A673 (cell line): Measurements from ENCODE around the gene COL2A1. TPM values are rescaled to one million over a fixed set of nuclear protein-coding genes. Genes with fewer than 3 reads are reported as not detected.

Source experiments
- BruUV-seq: library from RNA; stranded (reverse); fragments of 400-500 nt; replicated peaks from 2 replicates; lab custom pipeline; 2021; lab: Mats Ljungman, UMichigan
- CTCF ChIA-PET: fragments of 300-600 bp; sonication (Branson Sonifier 250); formaldehyde crosslinking; loops from one replicate; lab custom pipeline; 2022; ENCODE audit warnings: antibody characterized with exemption; lab: Charles Lee
- POLR2A ChIA-PET: fragments of 300-600 bp; sonication (Branson Sonifier 250); formaldehyde crosslinking; loops from one replicate; lab custom pipeline; 2022; ENCODE audit warnings: antibody characterized with exemption; ENCODE audit not compliant: low non-redundant PET; lab: Charles Lee
- DNase-seq: peaks from one replicate; pipeline ENCODE4 v3.0.0-alpha.2; 2015; ENCODE audit warnings: low spot score
- H3K27ac ChIP-seq: fragments of 200-600 bp; sonication (generic); 2 replicates; pipeline ENCODE4 v1.5.1; 2016; ENCODE audit warnings: mixed run types, low read depth, mild to moderate bottlenecking, mixed read lengths, antibody characterized with exemption, low read length; ENCODE audit not compliant: poor library complexity, severe bottlenecking
- H3K27me3 ChIP-seq: fragments of 200-600 bp; sonication (generic); replicated peaks from 2 replicates; pipeline ENCODE4 v1.6.1; 2017; ENCODE audit warnings: mixed run types, low read depth, mild to moderate bottlenecking, mixed read lengths, antibody characterized with exemption, low read length; ENCODE audit not compliant: insufficient read depth, poor library complexity
- H3K36me3 ChIP-seq: fragments of 200-600 bp; sonication (generic); 2 replicates; pipeline ENCODE4 v1.6.1; 2016; ENCODE audit warnings: mixed run types, mild to moderate bottlenecking, mixed read lengths, antibody characterized with exemption, low read length; ENCODE audit not compliant: insufficient read depth, poor library complexity, severe bottlenecking
- H3K4me1 ChIP-seq: fragments of 200-600 bp; sonication (generic); 2 replicates; pipeline ENCODE4 v1.6.1; 2017; ENCODE audit warnings: mixed run types, mild to moderate bottlenecking, mixed read lengths, antibody characterized with exemption, low read length; ENCODE audit not compliant: insufficient read depth, poor library complexity, severe bottlenecking
- H3K4me3 ChIP-seq: fragments of 200-600 bp; sonication (generic); 2 replicates; pipeline ENCODE4 v1.5.1; 2016; ENCODE audit warnings: low read depth, mixed run types, mild to moderate bottlenecking, mixed read lengths, low read length; ENCODE audit not compliant: poor library complexity, severe bottlenecking
- H3K9me3 ChIP-seq: fragments of 200-600 bp; sonication (generic); 2 replicates; pipeline ENCODE4 v1.6.1; 2016; ENCODE audit warnings: mixed run types, low read depth, mild to moderate bottlenecking, mixed read lengths, antibody characterized with exemption, low read length; ENCODE audit not compliant: poor library complexity, severe bottlenecking
- CTCF ChIP-seq: fragments of 300-800, 200-600 bp; sonication (generic); conservative IDR thresholded peaks from 2 replicates; pipeline ENCODE4 v1.5.1; 2017; ENCODE audit warnings: low read depth, mild to moderate bottlenecking, antibody characterized with exemption, low read length, moderate library complexity, mixed read lengths
- EZH2 ChIP-seq: fragments of 200-600 bp; sonication (generic); IDR thresholded peaks from 2 replicates; pipeline ENCODE4 v1.6.1; 2017; ENCODE audit warnings: borderline replicate concordance, low read depth, mild to moderate bottlenecking, mixed read lengths, antibody characterized with exemption, low read length; ENCODE audit not compliant: poor library complexity, severe bottlenecking
- intact Hi-C: fragments of 100-400 bp; cut with micrococcal nuclease; formaldehyde crosslinking; loops from one replicate; pipeline ENCODE4 v1.10.0; 2022; ENCODE audit not compliant: unreplicated experiment
- total RNA-seq: library from RNA; stranded (reverse); gene quantifications from 2 replicates; pipeline ENCODE4 v1.2.3, GENCODE V29; 2021

The COL2A1 gene
- total RNA-seq, 1 experiment from 2014 or later, result 1.3 TPM

- intact Hi-C loops, result no loop called here
- H3K9me3 ChIP-seq, result no peaks in the 10 kb centered on the region
- no peak overlapping the region for H3K27ac ChIP-seq
- ChIA-PET POLR2A (no interaction called here), CTCF (no interaction called here)
- H3K4me1 ChIP-seq, result no peaks in the 10 kb centered on the region
- H3K27me3 ChIP-seq, result peaks cover 13% of the 10 kb centered on the region
- no TSS peak for BruUV-seq
- no peaks in the 10 kb centered on the region for H3K36me3 ChIP-seq
- TF ChIP-seq EZH2 (no peak), CTCF (no peak)
- H3K4me3 ChIP-seq, result no peak overlapping the region
- DNase-seq, result no peak
These were observed 8.3 kb downstream of the COL2A1 start for GRCh38 chr12:47995981-47996401.

GRCh38 chr12:47993491-47993890 is 10.8 kb downstream of the COL2A1 start:
- Histone ChIP-seq H3K27ac (no peak overlapping the region), H3K36me3 (no peaks in the 10 kb centered on the region), H3K9me3 (no peaks in the 10 kb centered on the region), H3K4me3 (no peak overlapping the region), H3K27me3 (peaks cover 4% of the 10 kb centered on the region), H3K4me1 (no peaks in the 10 kb centered on the region)
- ChIA-PET POLR2A (no interaction called here), CTCF (no interaction called here)
- TF ChIP-seq EZH2 (no peak), CTCF (no peak)
- no peak for DNase-seq
- intact Hi-C loops, result no loop called here
- no TSS peak for BruUV-seq

GRCh38 chr12:47992776-47993175 is 11.5 kb downstream of the COL2A1 start:
- Histone ChIP-seq H3K4me1 (no peaks in the 10 kb centered on the region), H3K27ac (no peak overlapping the region), H3K4me3 (no peak overlapping the region), H3K36me3 (no peaks in the 10 kb centered on the region), H3K9me3 (no peaks in the 10 kb centered on the region), H3K27me3 (peaks cover 4% of the 10 kb centered on the region)
- BruUV-seq, result no TSS peak
- ChIA-PET POLR2A (no interaction called here), CTCF (no interaction called here)
- no peak for DNase-seq
- no peak for TF ChIP-seq CTCF
- TF ChIP-seq EZH2, result no peak
- intact Hi-C loops, result no loop called here
